ENCODE data around the gene NCK2. TPM values are rescaled to one million over a fixed set of nuclear protein-coding genes. Genes with fewer than 3 reads are reported as not detected.

NCK2 gene
- 10 to 100 TPM; 21.1 to 45.1 (median 29.9) TPM for total RNA-seq
- 10 to 100 TPM; 18.5 to 20.8 TPM for polyA plus RNA-seq
- long read RNA-seq, donor 1, transcript NCK2-205 (4 exons, 1,795 nt): minor isoform, 12 of 164 reads
- long read RNA-seq, donor 1, transcript NCK2-201 (5 exons, 2,683 nt): major isoform, 115 of 164 reads
- long read RNA-seq, donor 1, partial matches to known transcripts: 9 of 164 reads
- long read RNA-seq, donor 1, other reads (novel, unspliced or antisense): 28 of 164 reads
- long read RNA-seq, donor 2, transcript NCK2-201 (5 exons, 2,683 nt): major isoform, 98 of 140 reads
- long read RNA-seq, donor 2, partial matches to known transcripts: 8 of 140 reads
- long read RNA-seq, donor 2, other reads (novel, unspliced or antisense): 30 of 140 reads
- long read RNA-seq, donor 3, partial matches to known transcripts: 25 of 31 reads
- long read RNA-seq, donor 3, other reads (novel, unspliced or antisense): 3 of 31 reads

DNA sequence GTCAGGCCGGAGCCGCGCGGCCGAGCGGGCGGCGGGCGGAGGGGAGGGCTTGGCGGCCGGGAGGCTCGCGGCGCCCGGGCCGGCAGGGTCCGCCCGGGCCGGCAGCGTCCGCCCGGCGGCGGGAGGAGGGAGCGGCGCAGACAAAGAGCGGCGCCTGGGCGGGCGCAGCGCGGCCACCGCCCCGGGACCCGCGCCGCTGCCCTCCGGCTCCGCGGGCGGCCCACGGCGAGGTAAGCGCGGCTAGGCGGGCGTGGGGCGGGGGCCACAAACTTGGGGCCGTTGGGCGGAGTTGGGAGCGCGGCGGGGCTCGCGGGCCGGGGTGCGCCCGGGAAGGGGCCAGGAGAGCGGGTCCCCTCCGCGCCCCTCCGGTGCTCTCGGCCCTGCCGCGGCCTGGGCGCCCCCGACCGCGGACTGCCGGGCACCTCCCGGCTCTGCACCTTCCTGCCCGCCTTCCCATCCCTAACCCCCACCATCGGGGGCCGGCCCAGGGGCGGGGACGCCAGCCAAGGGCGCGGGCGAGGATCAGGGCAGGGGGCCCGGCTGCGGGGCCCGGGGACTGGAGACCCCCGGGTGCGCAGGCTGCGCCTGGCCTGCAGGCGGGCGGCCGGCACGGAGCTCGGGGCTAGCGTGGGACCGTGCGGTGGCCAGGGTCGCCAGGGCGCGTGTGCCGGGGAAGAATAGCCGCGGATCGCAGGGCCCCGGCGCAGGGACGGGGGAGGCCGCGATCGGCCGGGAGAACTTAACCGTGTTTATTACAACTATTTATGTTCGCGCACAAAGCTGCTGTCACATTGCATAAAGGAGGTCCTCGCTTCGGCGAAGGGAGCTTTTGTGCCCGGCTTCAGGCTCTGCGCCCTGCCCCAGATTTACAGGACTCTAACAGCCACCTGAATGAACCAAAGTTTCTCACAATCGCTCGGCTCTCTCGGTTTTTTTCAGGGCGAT, at the start of gene NCK2:
Gene NCK2, plus strand, starts transcription at position 4 of the 945 bp plus-strand sequence. CDS start 110,152 bp downstream, outside the sequence.
- H3K27ac ChIP-seq: peak within 1 kb of the TSS; percentile 89 to 97 (median 94)
- H3K9me3 ChIP-seq: no peaks in the 10 kb centered on the region
- intact Hi-C loops (cut with DNase I): loop anchor here in 7 of 10 donors (5.0 to 10.0 kb wide), 9 partner anchors 70 to 442 kb away; no protein-coding TSS in a partner anchor
- peak within 1 kb of the TSS; percentile 78 to 98 (median 86) for H3K4me3 ChIP-seq
- 0 to 1% methylated on average over 75 to 114 of the region's 119 CpGs for WGBS, 2 donors
- peak in 1 of 2 donors; percentile 43 for DNase-seq
- H3K27me3 ChIP-seq: no peaks in the 10 kb centered on the region
- peaks cover 13 to 56% (median 52%) of the 10 kb centered on the region in 9 donors for H3K4me1 ChIP-seq
- TF ChIP-seq, protein P1, sequence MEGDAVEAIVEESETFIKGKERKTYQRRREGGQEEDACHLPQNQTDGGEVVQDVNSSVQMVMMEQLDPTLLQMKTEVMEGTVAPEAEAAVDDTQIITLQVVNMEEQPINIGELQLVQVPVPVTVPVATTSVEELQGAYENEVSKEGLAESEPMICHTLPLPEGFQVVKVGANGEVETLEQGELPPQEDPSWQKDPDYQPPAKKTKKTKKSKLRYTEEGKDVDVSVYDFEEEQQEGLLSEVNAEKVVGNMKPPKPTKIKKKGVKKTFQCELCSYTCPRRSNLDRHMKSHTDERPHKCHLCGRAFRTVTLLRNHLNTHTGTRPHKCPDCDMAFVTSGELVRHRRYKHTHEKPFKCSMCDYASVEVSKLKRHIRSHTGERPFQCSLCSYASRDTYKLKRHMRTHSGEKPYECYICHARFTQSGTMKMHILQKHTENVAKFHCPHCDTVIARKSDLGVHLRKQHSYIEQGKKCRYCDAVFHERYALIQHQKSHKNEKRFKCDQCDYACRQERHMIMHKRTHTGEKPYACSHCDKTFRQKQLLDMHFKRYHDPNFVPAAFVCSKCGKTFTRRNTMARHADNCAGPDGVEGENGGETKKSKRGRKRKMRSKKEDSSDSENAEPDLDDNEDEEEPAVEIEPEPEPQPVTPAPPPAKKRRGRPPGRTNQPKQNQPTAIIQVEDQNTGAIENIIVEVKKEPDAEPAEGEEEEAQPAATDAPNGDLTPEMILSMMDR (IDR thresholded peaks at IDR 0.05): peak in 3 of 9 donors; percentile 7 to 14 (median 14)
- no peaks in the 10 kb centered on the region for H3K36me3 ChIP-seq
- peak; percentile 17 to 67 (median 42) for ATAC-seq

DNA sequence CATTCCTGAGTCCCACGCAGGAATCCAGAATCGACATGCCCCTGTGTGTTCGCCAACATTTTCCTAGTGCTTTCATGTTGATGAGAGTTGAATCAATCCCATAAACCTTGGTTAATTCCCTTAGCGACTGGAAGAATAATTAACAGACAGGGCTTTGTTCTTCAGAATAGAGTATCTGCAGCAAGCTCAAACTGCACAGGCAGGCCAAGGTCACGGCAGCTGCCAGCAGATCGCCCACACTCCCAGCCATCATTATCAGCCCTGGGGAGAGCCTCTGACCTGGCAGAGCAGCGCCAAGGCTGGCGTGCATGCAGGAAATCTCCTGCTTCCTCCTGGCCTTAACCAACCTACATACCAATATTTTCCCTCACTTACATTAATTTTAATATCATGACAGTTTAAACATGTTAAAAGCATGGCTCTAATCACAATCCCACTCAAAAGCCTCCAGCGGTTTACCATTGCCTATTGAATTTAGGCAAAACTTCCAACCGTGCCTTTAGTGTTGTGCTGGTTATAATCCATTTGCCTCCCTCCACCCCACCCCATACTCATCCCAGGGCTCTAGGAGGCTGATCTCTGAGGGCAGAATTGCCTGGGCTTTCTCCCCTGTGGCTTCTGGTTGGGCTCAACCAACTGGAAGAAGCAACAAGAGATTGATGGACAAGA, 46.8 kb upstream of the NCK2 start:
- H3K36me3 ChIP-seq: no peaks in the 10 kb centered on the region
- ATAC-seq (peak; percentile 70 to 96 (median 87)), DNase-seq (peak; percentile 50 to 58)
- H3K9me3 ChIP-seq: no peaks in the 10 kb centered on the region
- H3K27me3 ChIP-seq: no peaks in the 10 kb centered on the region
- WGBS, 2 donors: 34 to 37% methylated on average over 10 of the region's 10 CpGs
- H3K4me1 ChIP-seq: peaks cover 0 to 37% (median 21%) of the 10 kb centered on the region in 9 donors
- no peak overlapping the region for H3K4me3 ChIP-seq
- TF ChIP-seq, protein P1 (IDR thresholded peaks at IDR 0.05): no peak
- intact Hi-C loops (cut with DNase I): no loop called here
- H3K27ac ChIP-seq: peak overlapping the region in 4 of 10 donors; percentile 35 to 61 (median 47)

DNA sequence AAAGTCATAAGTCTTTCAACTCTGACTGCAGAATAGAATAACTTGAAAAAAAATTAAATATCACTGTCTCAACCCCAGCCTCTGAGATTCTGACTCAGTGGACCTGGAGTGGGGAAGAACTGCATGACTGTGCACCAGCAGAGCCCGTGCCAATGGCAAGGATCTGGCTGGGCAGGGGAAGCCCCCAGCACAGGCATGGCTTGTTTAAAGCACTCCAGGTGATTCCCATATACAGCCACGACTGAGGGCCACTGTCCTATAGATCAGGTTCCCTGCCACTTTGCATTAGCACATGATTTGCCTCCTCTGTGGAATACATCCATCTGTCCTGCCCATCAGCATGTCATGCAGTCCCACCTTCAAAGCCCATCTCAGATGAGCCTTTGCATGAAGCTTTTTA, 45.9 kb upstream of the NCK2 start:
- no peak overlapping the region for H3K27ac ChIP-seq
- intact Hi-C loops (cut with DNase I): no loop called here
- H3K27me3 ChIP-seq: no peaks in the 10 kb centered on the region
- peak in 1 of 8 donors; percentile 45 for ATAC-seq
- no peak overlapping the region for H3K4me3 ChIP-seq
- TF ChIP-seq, protein P1 (IDR thresholded peaks at IDR 0.05): no peak
- no peaks in the 10 kb centered on the region for H3K36me3 ChIP-seq
- no peaks in the 10 kb centered on the region for H3K9me3 ChIP-seq
- DNase-seq: no peak
- H3K4me1 ChIP-seq: peaks cover 0 to 37% (median 21%) of the 10 kb centered on the region in 9 donors
- 92 to 93% methylated on average over 2 of the region's 2 CpGs for WGBS, 2 donors

Data from heart right ventricle (tissue), 16 donors.